Suprapubic skin (tissue), 4 donors: ENCODE data around the gene CTDNEP1. TPM values are rescaled to one million over a fixed set of nuclear protein-coding genes. Genes with fewer than 3 reads are reported as not detected.

ENCODE experiments used
- DNase-seq, 2 donors: peaks; one replicate each; pipeline ENCODE4 v3.0.0-alpha.2; 2019; ENCODE audit warnings: low spot score in 2 of 2
- H3K27ac ChIP-seq: fragments of 200-600 bp; sonication (generic); one replicate; pipeline ENCODE4 v1.5.1; 2019
- H3K27me3 ChIP-seq: fragments of 200-600 bp; sonication (generic); one replicate; pipeline ENCODE4 v1.5.1; 2019
- H3K36me3 ChIP-seq: fragments of 200-600 bp; sonication (generic); one replicate; pipeline ENCODE4 v1.5.1; 2019
- H3K4me1 ChIP-seq: fragments of 200-600 bp; sonication (generic); one replicate; pipeline ENCODE4 v1.5.1; 2019
- H3K4me3 ChIP-seq: fragments of 200-600 bp; sonication (generic); one replicate; pipeline ENCODE4 v1.5.1; 2019; ENCODE audit warnings: mild to moderate bottlenecking
- H3K9me3 ChIP-seq: fragments of 200-600 bp; sonication (generic); one replicate; pipeline ENCODE4 v1.5.1; 2019
- EP300 ChIP-seq: sonication (generic); formaldehyde crosslinking; IDR thresholded peaks from one replicate; pipeline ENCODE4 v1.6.1; 2017; ENCODE audit warnings: antibody characterized with exemption
- POLR2A ChIP-seq, 2 donors: fragments of 450-650 bp; IDR thresholded peaks; one replicate each; pipeline ENCODE4 v1.6.1; 2017; ENCODE audit warnings: antibody characterized with exemption in 2 of 2, mild to moderate bottlenecking in 2 of 2, moderate library complexity in 2 of 2
- POLR2AphosphoS5 ChIP-seq, 3 donors: sonication (generic); formaldehyde crosslinking; IDR thresholded peaks; one replicate each; pipeline ENCODE4 v1.6.1; 2017; ENCODE audit warnings: antibody characterized with exemption in 3 of 3
- WGBS: methylation state at CpG from one replicate; pipeline ENCODE4 v1.1.5; 2018; 5-methylcytosine and 5-hydroxymethylcytosine counted together
- total RNA-seq, 4 donors: library from RNA; depleted of rRNA; stranded (reverse); fragments of >200 nt; gene quantifications; one replicate each; pipeline ENCODE4 v1.1.0, GENCODE V29; 2016
- TF ChIP-seq, protein P1 (sequence below), 2 donors: fragments of 200-600 bp in 1 of 2; fragments of 450-650 bp in 1 of 2; sonication (generic) in 1 of 2; IDR thresholded peaks; one replicate each; pipeline ENCODE4 v1.5.1; 2016 to 2019; ENCODE audit warnings: antibody characterized with exemption in 2 of 2, mild to moderate bottlenecking in 1 of 2, moderate library complexity in 1 of 2

The CTDNEP1 gene
- total RNA-seq, 4 donors from 2014 or later, result 54.7 to 80.6 (median 72.1) TPM

DNA sequence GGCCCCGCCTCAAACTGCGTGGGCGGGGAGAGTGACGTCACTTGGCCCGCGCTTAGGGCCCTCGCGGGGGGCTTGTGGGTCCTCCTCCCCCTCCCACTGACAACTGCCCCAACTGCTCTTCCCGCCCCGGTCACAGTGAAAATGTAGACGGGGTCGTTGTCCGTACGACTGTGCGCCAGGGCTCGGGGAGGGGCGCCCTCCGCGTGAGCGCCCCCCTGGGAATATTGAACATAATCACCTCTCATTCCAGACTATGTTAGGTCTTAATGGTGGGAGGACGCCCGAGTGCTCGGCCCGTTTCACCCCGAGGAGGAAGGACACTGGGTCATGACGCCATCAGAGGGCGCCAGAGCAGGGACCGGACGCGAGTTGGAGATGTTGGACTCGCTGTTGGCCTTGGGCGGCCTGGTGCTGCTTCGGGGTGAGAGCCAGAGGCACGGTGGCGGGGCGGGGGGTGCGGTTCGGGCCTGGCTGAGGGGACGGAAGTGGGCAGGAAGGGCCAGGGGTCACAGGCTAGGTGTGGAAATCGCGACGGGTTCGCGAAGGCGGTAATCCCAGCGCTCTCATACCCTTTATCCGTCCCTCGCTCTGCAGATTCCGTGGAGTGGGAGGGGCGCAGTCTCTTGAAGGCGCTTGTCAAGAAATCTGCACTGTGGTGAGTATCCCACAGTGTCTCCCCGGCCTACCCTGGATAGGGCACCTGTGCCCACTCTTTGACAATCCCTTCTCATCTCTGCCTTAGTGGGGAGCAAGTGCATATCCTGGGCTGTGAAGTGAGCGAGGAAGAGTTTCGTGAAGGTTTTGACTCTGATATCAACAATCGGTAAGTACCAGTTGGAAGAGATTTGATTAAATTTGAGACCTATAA is 876 bp upstream of the CTDNEP1 start, which contains the start of gene ELP5:
ELP5 (plus strand) TSS at position 40 of the 868 bp plus-strand sequence; CDS start at position 376, 336 bp downstream.
- peak; percentile 98 for DNase-seq
- peak in 1 of 2 donors; percentile 53 for TF ChIP-seq POLR2A (IDR thresholded peaks at IDR 0.05)
- peak in 2 of 3 donors; percentile 70 to 79 for TF ChIP-seq POLR2AphosphoS5 (IDR thresholded peaks at IDR 0.05)
- TF ChIP-seq, protein P1, sequence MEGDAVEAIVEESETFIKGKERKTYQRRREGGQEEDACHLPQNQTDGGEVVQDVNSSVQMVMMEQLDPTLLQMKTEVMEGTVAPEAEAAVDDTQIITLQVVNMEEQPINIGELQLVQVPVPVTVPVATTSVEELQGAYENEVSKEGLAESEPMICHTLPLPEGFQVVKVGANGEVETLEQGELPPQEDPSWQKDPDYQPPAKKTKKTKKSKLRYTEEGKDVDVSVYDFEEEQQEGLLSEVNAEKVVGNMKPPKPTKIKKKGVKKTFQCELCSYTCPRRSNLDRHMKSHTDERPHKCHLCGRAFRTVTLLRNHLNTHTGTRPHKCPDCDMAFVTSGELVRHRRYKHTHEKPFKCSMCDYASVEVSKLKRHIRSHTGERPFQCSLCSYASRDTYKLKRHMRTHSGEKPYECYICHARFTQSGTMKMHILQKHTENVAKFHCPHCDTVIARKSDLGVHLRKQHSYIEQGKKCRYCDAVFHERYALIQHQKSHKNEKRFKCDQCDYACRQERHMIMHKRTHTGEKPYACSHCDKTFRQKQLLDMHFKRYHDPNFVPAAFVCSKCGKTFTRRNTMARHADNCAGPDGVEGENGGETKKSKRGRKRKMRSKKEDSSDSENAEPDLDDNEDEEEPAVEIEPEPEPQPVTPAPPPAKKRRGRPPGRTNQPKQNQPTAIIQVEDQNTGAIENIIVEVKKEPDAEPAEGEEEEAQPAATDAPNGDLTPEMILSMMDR (IDR thresholded peaks at IDR 0.05), result peak; percentile 4 to 29
- no peak for TF ChIP-seq EP300
- Histone ChIP-seq H3K27ac (peak within 1 kb of the TSS; percentile 100), H3K36me3 (peaks cover 32% of the 10 kb centered on the region), H3K4me3 (peak within 1 kb of the TSS; percentile 88), H3K4me1 (peaks cover 37% of the 10 kb centered on the region), H3K9me3 (no peaks in the 10 kb centered on the region), H3K27me3 (no peaks in the 10 kb centered on the region)
- WGBS, result 1% methylated on average over 32 of the region's 55 CpGs

DNA sequence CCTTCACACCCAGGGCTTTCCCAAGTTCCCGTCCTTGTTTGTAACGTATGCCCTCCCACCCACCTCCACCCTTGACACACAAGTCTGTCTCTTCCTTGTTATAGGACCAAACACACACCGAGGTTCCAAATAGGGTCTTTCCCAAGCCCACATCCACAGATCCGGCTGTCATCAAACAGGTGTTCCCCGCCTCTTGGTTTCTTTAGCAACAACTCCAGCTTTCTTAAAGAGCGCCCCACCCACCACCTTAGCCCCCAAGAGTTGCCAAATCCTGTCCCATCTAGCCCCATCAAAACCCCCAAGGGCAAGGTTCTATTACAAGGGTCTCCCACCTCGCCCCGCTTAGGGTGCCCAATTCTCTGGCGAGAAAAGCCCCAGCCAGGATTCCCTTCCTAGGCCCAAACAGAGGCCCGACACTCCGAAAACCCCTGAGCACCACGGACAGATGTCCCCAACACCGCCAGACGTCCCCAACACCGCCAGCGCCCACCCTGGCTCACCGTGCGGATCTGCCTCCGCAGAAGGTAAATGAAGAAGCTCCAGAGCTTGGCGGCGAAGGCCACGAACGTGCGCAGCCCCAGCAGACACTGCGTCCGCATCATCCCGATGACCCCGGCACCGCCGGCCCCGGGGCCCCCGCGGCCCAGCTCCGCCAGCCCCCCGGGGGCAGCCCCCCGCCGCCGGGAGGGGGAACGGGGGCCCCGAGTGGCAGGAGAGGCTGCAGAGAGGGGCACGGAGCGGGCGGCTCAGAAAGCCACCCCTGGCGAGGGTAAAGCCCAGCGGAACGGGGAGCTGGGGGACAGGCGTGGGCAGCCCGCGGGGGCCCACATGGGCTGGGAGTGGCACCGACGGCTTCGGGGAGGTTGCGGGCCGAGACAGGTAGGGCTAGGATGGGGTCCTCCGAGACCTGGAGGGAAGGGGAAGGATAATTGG is 573 bp downstream of the CTDNEP1 start:
- Histone ChIP-seq H3K4me3 (peak overlapping the region; percentile 88), H3K27me3 (no peaks in the 10 kb centered on the region), H3K36me3 (peaks cover 30% of the 10 kb centered on the region), H3K27ac (peak overlapping the region; percentile 100), H3K9me3 (no peaks in the 10 kb centered on the region), H3K4me1 (peaks cover 37% of the 10 kb centered on the region)
- TF ChIP-seq, protein P1 (IDR thresholded peaks at IDR 0.05), result no peak
- WGBS, result 2% methylated on average over 28 of the region's 55 CpGs
- no peak for DNase-seq

GRCh38 chr17:7249830-7250229 is 1.7 kb downstream of the CTDNEP1 start:
- Histone ChIP-seq H3K36me3 (peaks cover 32% of the 10 kb centered on the region), H3K27me3 (no peaks in the 10 kb centered on the region), H3K27ac (no peak overlapping the region), H3K4me1 (peaks cover 37% of the 10 kb centered on the region), H3K9me3 (no peaks in the 10 kb centered on the region), H3K4me3 (peak overlapping the region; percentile 88)
- TF ChIP-seq, protein P1 (IDR thresholded peaks at IDR 0.05), result no peak
- TF ChIP-seq EP300 (no peak), POLR2AphosphoS5 (IDR thresholded peaks at IDR 0.05) (no peak), POLR2A (IDR thresholded peaks at IDR 0.05) (no peak)
- WGBS, result 88% methylated on average over 7 of the region's 7 CpGs
- DNase-seq, result no peak

GRCh38 chr17:7249214-7249613 is 2.3 kb downstream of the CTDNEP1 start:
- no peak for TF ChIP-seq POLR2A (IDR thresholded peaks at IDR 0.05)
- no peak for TF ChIP-seq POLR2AphosphoS5 (IDR thresholded peaks at IDR 0.05)
- TF ChIP-seq, protein P1 (IDR thresholded peaks at IDR 0.05), result no peak
- no peak for TF ChIP-seq EP300
- DNase-seq, result no peak
- Histone ChIP-seq H3K4me3 (no peak overlapping the region), H3K27ac (no peak overlapping the region), H3K36me3 (peaks cover 32% of the 10 kb centered on the region), H3K9me3 (no peaks in the 10 kb centered on the region), H3K27me3 (no peaks in the 10 kb centered on the region), H3K4me1 (peaks cover 37% of the 10 kb centered on the region)
- 72% methylated on average over 6 of the region's 6 CpGs for WGBS
